Measurements from ENCODE around the gene MYO9A.

Gene MYO9A

GRCh38 chr15:71822890-71823630 is 294.9 kb downstream of the MYO9A start:
- Mint-ChIP-seq H3K36me3 (ENCODE audit: low read depth) (peaks cover 69% of the 10 kb centered on the region), H3K9me3 (peaks cover 52% of the 10 kb centered on the region)

GRCh38 chr15:71821547-71822129 is 296.3 kb downstream of the MYO9A start:
- Mint-ChIP-seq H3K36me3 (ENCODE audit: low read depth) (peaks cover 55% of the 10 kb centered on the region), H3K9me3 (peaks cover 52% of the 10 kb centered on the region), H3K4me1 (ENCODE audit: low read depth) (no peaks in the 10 kb centered on the region), H3K27me3 (no peaks in the 10 kb centered on the region), H3K27ac (no peak overlapping the region), H3K4me3 (no peak overlapping the region)
- DNase-seq, result no peak

More at GRCh38 chr15:71822890-71823630, 294.9 kb downstream of the MYO9A start:
- no peak overlapping the region for H3K27ac Mint-ChIP-seq
- H3K4me3 Mint-ChIP-seq, result no peak overlapping the region
- H3K27me3 Mint-ChIP-seq, result no peaks in the 10 kb centered on the region
- H3K4me1 Mint-ChIP-seq (ENCODE audit: low read depth), result no peaks in the 10 kb centered on the region
- no peak for DNase-seq

- H3K36me3 Mint-ChIP-seq (ENCODE audit: low read depth), result peaks cover 40% of the 10 kb centered on the region
- no peaks in the 10 kb centered on the region for H3K27me3 Mint-ChIP-seq
- H3K4me3 Mint-ChIP-seq, result no peak overlapping the region
- DNase-seq, result no peak
- H3K4me1 Mint-ChIP-seq (ENCODE audit: low read depth), result no peaks in the 10 kb centered on the region
- no peak overlapping the region for H3K27ac Mint-ChIP-seq
- H3K9me3 Mint-ChIP-seq, result peaks cover 50% of the 10 kb centered on the region
These were observed 297.8 kb downstream of the MYO9A start for GRCh38 chr15:71820127-71820526.

GRCh38 chr15:71817351-71817750 is 300.6 kb downstream of the MYO9A start:
- Mint-ChIP-seq H3K27me3 (no peaks in the 10 kb centered on the region), H3K27ac (no peak overlapping the region), H3K36me3 (ENCODE audit: low read depth) (peaks cover 14% of the 10 kb centered on the region), H3K4me3 (no peak overlapping the region), H3K9me3 (peaks cover 30% of the 10 kb centered on the region), H3K4me1 (ENCODE audit: low read depth) (no peaks in the 10 kb centered on the region)
- no peak for DNase-seq

GRCh38 chr15:71815301-71815700 is 302.6 kb downstream of the MYO9A start:
- H3K4me3 Mint-ChIP-seq, result no peak overlapping the region
- H3K9me3 Mint-ChIP-seq, result peaks cover 13% of the 10 kb centered on the region
- no peaks in the 10 kb centered on the region for H3K27me3 Mint-ChIP-seq
- no peak for DNase-seq
- H3K4me1 Mint-ChIP-seq (ENCODE audit: low read depth), result no peaks in the 10 kb centered on the region
- peaks cover 3% of the 10 kb centered on the region for H3K36me3 Mint-ChIP-seq (ENCODE audit: low read depth)
- no peak overlapping the region for H3K27ac Mint-ChIP-seq

- Mint-ChIP-seq H3K36me3 (ENCODE audit: low read depth) (no peaks in the 10 kb centered on the region), H3K27ac (no peak overlapping the region), H3K4me3 (no peak overlapping the region), H3K9me3 (peaks cover 7% of the 10 kb centered on the region), H3K4me1 (ENCODE audit: low read depth) (no peaks in the 10 kb centered on the region), H3K27me3 (no peaks in the 10 kb centered on the region)
- no peak for DNase-seq
These were observed 304.1 kb downstream of the MYO9A start for GRCh38 chr15:71813723-71814470.

GRCh38 chr15:71812966-71813722 is 304.8 kb downstream of the MYO9A start:
- H3K9me3 Mint-ChIP-seq, result peaks cover 4% of the 10 kb centered on the region
- H3K4me1 Mint-ChIP-seq (ENCODE audit: low read depth), result no peaks in the 10 kb centered on the region
- H3K27me3 Mint-ChIP-seq, result no peaks in the 10 kb centered on the region
- no peak for DNase-seq
- H3K27ac Mint-ChIP-seq, result no peak overlapping the region
- no peaks in the 10 kb centered on the region for H3K36me3 Mint-ChIP-seq (ENCODE audit: low read depth)
- H3K4me3 Mint-ChIP-seq, result no peak overlapping the region

GRCh38 chr15:71811752-71812735 is 305.9 kb downstream of the MYO9A start:
- Mint-ChIP-seq H3K9me3 (no peaks in the 10 kb centered on the region), H3K4me1 (ENCODE audit: low read depth) (no peaks in the 10 kb centered on the region), H3K27ac (no peak overlapping the region), H3K27me3 (no peaks in the 10 kb centered on the region), H3K4me3 (no peak overlapping the region), H3K36me3 (ENCODE audit: low read depth) (no peaks in the 10 kb centered on the region)
- no peak for DNase-seq

GRCh38 chr15:71811036-71811736 is 306.8 kb downstream of the MYO9A start:
- H3K36me3 Mint-ChIP-seq (ENCODE audit: low read depth), result no peaks in the 10 kb centered on the region
- H3K27ac Mint-ChIP-seq, result no peak overlapping the region
- no peak for DNase-seq
- no peaks in the 10 kb centered on the region for H3K4me1 Mint-ChIP-seq (ENCODE audit: low read depth)
- H3K9me3 Mint-ChIP-seq, result no peaks in the 10 kb centered on the region
- no peak overlapping the region for H3K4me3 Mint-ChIP-seq
- no peaks in the 10 kb centered on the region for H3K27me3 Mint-ChIP-seq

GRCh38 chr15:71810256-71811035 is 307.5 kb downstream of the MYO9A start, which contains the start of gene NR2E3:
NR2E3 (plus strand) TSS chr15:71810554; CDS start chr15:71810744, 190 bp downstream.
- Mint-ChIP-seq H3K27me3 (no peaks in the 10 kb centered on the region), H3K4me3 (no peak within 1 kb of the TSS), H3K27ac (no peak within 1 kb of the TSS), H3K36me3 (ENCODE audit: low read depth) (no peaks in the 10 kb centered on the region), H3K9me3 (no peaks in the 10 kb centered on the region), H3K4me1 (ENCODE audit: low read depth) (no peaks in the 10 kb centered on the region)
- no peak for DNase-seq

GRCh38 chr15:71809346-71809745 is 308.6 kb downstream of the MYO9A start:
- no peaks in the 10 kb centered on the region for H3K27me3 Mint-ChIP-seq
- H3K9me3 Mint-ChIP-seq, result no peaks in the 10 kb centered on the region
- H3K4me1 Mint-ChIP-seq (ENCODE audit: low read depth), result no peaks in the 10 kb centered on the region
- no peak overlapping the region for H3K4me3 Mint-ChIP-seq
- no peak for DNase-seq
- H3K27ac Mint-ChIP-seq, result no peak overlapping the region
- H3K36me3 Mint-ChIP-seq (ENCODE audit: low read depth), result no peaks in the 10 kb centered on the region

- Mint-ChIP-seq H3K27ac (no peak overlapping the region), H3K36me3 (ENCODE audit: low read depth) (no peaks in the 10 kb centered on the region), H3K27me3 (no peaks in the 10 kb centered on the region), H3K4me3 (no peak overlapping the region), H3K9me3 (no peaks in the 10 kb centered on the region), H3K4me1 (ENCODE audit: low read depth) (no peaks in the 10 kb centered on the region)
- DNase-seq, result no peak
These were observed 309.5 kb downstream of the MYO9A start for GRCh38 chr15:71808311-71809020.
